Gastrocnemius medialis (tissue), 4 donors: ENCODE data around the gene MYL3. TPM values are rescaled to one million over a fixed set of nuclear protein-coding genes. Genes with fewer than 3 reads are reported as not detected.
"Not testable (repeated sequence)": the region's sequence is repeated elsewhere in the genome, so short reads cannot be mapped to it uniquely, and the experiment has no call there.

Source experiments
- ATAC-seq, 2 donors: fragments of 150-250 bp; one replicate each; pipeline ENCODE4 v1.9.1; 2016
- DNase-seq, 2 donors: peaks; one replicate each; pipeline ENCODE4 v3.0.0-alpha.2; 2019
- H3K27ac ChIP-seq, 4 donors: fragments of 200-600 bp; sonication (generic); 1 replicate in 1 of 4; 2 replicates in 3 of 4; pipeline ENCODE4 v1.5.1; 2016 to 2018; ENCODE audit warnings: mild to moderate bottlenecking in 2 of 4, moderate library complexity in 1 of 4
- H3K27me3 ChIP-seq, 3 donors: fragments of 200-600 bp; sonication (generic) in 2 of 3; 1 replicate in 1 of 3; 2 replicates in 2 of 3; pipeline versions ENCODE4 v1.5.1 to v1.6.0; 2016 to 2019; ENCODE audit warnings: mild to moderate bottlenecking in 1 of 3, moderate library complexity in 1 of 3
- H3K36me3 ChIP-seq, 2 donors: fragments of 200-600 bp; sonication (generic) in 1 of 2; one replicate each; pipeline ENCODE4 v1.5.1; 2017 to 2018
- H3K4me1 ChIP-seq, 2 donors: fragments of 200-600 bp; sonication (generic) in 1 of 2; one replicate each; pipeline ENCODE4 v1.5.1; 2016 to 2017; ENCODE audit warnings: mild to moderate bottlenecking in 2 of 2
- H3K4me3 ChIP-seq, 4 donors: fragments of 200-600 bp; sonication (generic) in 3 of 4; 1 replicate in 1 of 4; 2 replicates in 3 of 4; pipeline ENCODE4 v1.5.1; 2016 to 2019; ENCODE audit warnings: mild to moderate bottlenecking in 2 of 4
- H3K9me3 ChIP-seq, 3 donors: fragments of 200-600 bp; sonication (generic) in 2 of 3; 1 replicate in 1 of 3; 2 replicates in 2 of 3; pipeline ENCODE4 v1.5.1; 2016 to 2019
- POLR2A ChIP-seq, 2 donors: fragments of 450-650 bp; IDR thresholded peaks; one replicate each; pipeline ENCODE4 v1.6.1; 2017; ENCODE audit warnings: antibody characterized with exemption in 2 of 2, mild to moderate bottlenecking in 2 of 2, moderate library complexity in 2 of 2
- in situ Hi-C, 4 donors: fragments of 200-750 bp; cut with MboI; loops; one replicate each; pipeline versions ENCODE4 v1.15.0 to v1.8.0; 2017; ENCODE audit warnings: low sequenced_read_pairs in 4 of 4
- intact Hi-C: fragments of 100-400 bp; cut with DNase I; formaldehyde crosslinking; loops from one replicate; pipeline ENCODE4 v1.15.1; 2023; ENCODE audit warnings: low total_unique reads
- total RNA-seq, 4 donors: library from RNA; depleted of rRNA; stranded (reverse); fragments of >200 nt; gene quantifications; one replicate each; pipeline versions ENCODE4 v1.1.0 to v1.2.3, GENCODE V29; 2016
- TF ChIP-seq, protein P1 (sequence below), 5 experiments: fragments of 450-650 bp in 3 of 5; fragments of 200-600 bp in 2 of 5; sonication (generic) in 2 of 5; IDR thresholded peaks in 4 of 5; conservative IDR thresholded peaks in 1 of 5; 1 replicate in 4 of 5; 2 replicates in 1 of 5; pipeline ENCODE4 v1.5.1; 2016 to 2019; ENCODE audit warnings: antibody characterized with exemption in 5 of 5, mild to moderate bottlenecking in 3 of 5, moderate library complexity in 3 of 5

MYL3 gene
- total RNA-seq, result 100 to 1,000 TPM in 2 of 4 donors, 10 to 100 TPM in 2; 42.5 to 544 (median 281) TPM

DNA sequence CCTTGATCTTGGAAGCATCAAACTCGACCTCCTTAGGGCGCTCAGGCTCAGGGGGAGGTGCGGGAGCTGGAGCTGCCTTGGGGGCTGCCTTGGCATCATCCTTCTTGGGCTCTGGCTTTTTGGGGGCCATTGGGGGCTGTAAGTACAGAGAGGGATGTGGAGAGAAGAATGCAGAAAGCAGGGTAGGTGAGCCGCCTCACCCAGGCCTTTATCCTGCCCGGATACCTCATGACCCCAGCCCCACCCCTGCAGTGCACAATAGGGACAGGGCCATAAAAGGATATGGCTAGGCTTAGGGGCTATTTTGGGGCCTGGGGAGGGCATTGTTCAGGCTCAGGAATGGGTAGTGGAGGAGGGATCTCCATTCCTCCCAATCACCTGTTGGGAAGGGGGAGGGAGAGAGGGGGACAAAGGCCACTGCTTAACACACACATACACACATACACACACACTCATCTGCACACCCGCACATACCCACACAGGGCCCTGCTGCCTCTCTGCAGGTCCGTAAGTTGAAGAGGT lies at the start of gene MYL3:
TSS of gene MYL3 (minus strand) at position 184 of the 522 bp plus-strand sequence. CDS start at position 130, 54 bp downstream.
- H3K27ac ChIP-seq, result peak within 1 kb of the TSS; percentile 68 to 89 (median 72)
- peak in 1 of 2 donors; percentile 24 for DNase-seq
- no peak for ATAC-seq
- in situ Hi-C loops, result no loop called here
- intact Hi-C loops, result loop anchor here (10.0 kb wide), 1 partner anchor 299 kb away; the partner anchor contains the start of gene LRRC2
- H3K27me3 ChIP-seq, result no peaks in the 10 kb centered on the region
- peak within 1 kb of the TSS in 1 of 4 donors; percentile 26 for H3K4me3 ChIP-seq
- no peaks in the 10 kb centered on the region for H3K36me3 ChIP-seq
- no peaks in the 10 kb centered on the region for H3K9me3 ChIP-seq
- H3K4me1 ChIP-seq, result peaks cover 43 to 64% of the 10 kb centered on the region in 2 donors
- peak in 1 of 2 donors; percentile 35 for TF ChIP-seq POLR2A (IDR thresholded peaks at IDR 0.05)
- TF ChIP-seq, protein P1, sequence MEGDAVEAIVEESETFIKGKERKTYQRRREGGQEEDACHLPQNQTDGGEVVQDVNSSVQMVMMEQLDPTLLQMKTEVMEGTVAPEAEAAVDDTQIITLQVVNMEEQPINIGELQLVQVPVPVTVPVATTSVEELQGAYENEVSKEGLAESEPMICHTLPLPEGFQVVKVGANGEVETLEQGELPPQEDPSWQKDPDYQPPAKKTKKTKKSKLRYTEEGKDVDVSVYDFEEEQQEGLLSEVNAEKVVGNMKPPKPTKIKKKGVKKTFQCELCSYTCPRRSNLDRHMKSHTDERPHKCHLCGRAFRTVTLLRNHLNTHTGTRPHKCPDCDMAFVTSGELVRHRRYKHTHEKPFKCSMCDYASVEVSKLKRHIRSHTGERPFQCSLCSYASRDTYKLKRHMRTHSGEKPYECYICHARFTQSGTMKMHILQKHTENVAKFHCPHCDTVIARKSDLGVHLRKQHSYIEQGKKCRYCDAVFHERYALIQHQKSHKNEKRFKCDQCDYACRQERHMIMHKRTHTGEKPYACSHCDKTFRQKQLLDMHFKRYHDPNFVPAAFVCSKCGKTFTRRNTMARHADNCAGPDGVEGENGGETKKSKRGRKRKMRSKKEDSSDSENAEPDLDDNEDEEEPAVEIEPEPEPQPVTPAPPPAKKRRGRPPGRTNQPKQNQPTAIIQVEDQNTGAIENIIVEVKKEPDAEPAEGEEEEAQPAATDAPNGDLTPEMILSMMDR (IDR thresholded peaks at IDR 0.05 in 4 of 5, conservative IDR thresholded peaks at IDR 0.05 in 1 of 5), result no peak

DNA sequence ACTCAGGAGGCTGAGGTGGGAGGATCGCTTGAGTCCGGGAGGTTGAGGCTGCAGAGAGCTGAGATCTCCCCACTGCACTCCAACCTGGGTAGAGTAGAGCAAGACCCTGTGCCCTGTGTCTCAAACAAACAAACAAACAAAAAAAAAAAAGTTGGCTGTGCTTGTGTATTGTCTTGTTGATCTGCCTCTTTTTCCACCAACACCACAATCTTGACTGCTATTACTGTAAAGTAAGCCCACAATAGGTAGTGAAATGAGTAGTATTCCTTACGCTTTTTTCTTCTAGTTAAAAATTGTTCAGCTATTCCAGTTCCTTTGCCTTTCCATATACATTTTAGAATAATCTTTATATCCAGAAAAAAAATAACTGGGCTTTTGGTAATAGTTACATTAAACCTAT lies 49.7 kb upstream of the MYL3 start:
- no peak overlapping the region for H3K27ac ChIP-seq
- intact Hi-C loops (no loop called here), in situ Hi-C loops (loop anchor here in 3 of 4 donors (5.0 to 10.0 kb wide), 3 partner anchors 72 to 211 kb away; partner anchors contain the start of genes PRSS50 (in 2 of the 3) and TMIE (in 1 of the 3))
- H3K4me1 ChIP-seq, result peaks cover 20% of the 10 kb centered on the region in 2 donors
- TF ChIP-seq POLR2A (IDR thresholded peaks at IDR 0.05), result no peak
- TF ChIP-seq, protein P1 (IDR thresholded peaks at IDR 0.05 in 4 of 5, conservative IDR thresholded peaks at IDR 0.05 in 1 of 5), result no peak
- no peaks in the 10 kb centered on the region for H3K27me3 ChIP-seq
- peaks cover 0 to 12% of the 10 kb centered on the region in 2 donors for H3K36me3 ChIP-seq
- no peaks in the 10 kb centered on the region for H3K9me3 ChIP-seq
- DNase-seq (no peak), ATAC-seq (no peak)
- H3K4me3 ChIP-seq, result no peak overlapping the region

DNA sequence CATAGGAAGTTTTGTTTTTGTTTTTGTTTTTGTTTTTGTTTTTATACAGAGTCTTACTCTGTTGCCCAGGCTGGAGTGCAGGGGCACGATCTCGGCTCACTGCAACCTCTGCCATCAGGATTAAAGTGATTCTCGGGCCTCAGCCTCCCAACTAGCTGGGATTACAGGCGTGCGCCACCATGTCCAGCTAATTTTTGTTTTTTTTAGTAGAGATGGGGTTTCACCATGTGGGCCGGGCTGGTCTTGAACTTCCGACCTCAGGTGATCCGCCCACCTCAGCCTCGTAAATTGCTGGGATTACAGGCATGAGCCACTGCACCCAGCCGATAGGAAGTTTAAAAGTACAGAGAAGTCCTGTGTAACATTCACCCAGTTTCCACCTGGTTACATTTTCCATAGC lies 47.7 kb upstream of the MYL3 start:
- peaks cover 20% of the 10 kb centered on the region in 2 donors for H3K4me1 ChIP-seq
- ATAC-seq, H3K27me3 ChIP-seq, H3K9me3 ChIP-seq, H3K4me3 ChIP-seq, DNase-seq, H3K27ac ChIP-seq, intact Hi-C loops, H3K36me3 ChIP-seq: not testable (repeated sequence)
- in situ Hi-C loops, result loop anchor here in 3 of 4 donors (5.0 to 10.0 kb wide), 3 partner anchors 74 to 209 kb away; partner anchors contain the start of genes PRSS50 (in 2 of the 3) and TMIE (in 1 of the 3)

DNA sequence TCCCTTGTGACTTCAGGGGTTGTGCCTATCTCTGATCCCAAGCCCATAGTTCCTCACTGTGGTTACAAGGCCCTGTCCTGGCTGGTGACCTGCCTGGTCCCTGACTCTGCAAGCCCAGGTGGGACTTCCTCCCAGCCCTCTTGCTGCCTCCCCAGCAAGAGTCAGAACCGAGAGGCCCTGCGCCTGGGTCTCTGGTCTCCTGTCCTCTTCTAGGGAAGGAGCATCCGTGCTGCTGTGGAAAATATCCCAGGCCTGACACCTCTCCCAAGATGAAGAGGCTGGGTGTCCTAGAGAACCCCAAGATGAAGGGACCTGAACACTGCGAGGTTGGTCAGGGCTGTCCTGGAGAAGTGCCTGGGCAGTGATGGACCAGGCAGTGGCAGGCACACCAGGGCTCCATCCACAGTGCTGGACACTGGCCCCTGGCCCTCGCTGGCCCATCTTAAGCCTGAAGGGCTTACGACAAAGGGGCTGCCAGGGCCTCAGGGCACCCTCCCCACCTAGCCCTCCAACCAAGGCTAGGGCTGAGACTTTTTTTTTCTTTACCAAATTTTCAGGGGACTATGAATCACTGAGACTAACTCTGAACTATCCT lies 47.0 kb upstream of the MYL3 start:
- no peak for TF ChIP-seq POLR2A (IDR thresholded peaks at IDR 0.05)
- TF ChIP-seq, protein P1 (IDR thresholded peaks at IDR 0.05 in 4 of 5, conservative IDR thresholded peaks at IDR 0.05 in 1 of 5), result no peak
- Histone ChIP-seq H3K4me1 (peaks cover 15 to 20% of the 10 kb centered on the region in 2 donors), H3K4me3 (no peak overlapping the region), H3K27ac (no peak overlapping the region), H3K36me3 (no peaks in the 10 kb centered on the region), H3K9me3 (no peaks in the 10 kb centered on the region), H3K27me3 (no peaks in the 10 kb centered on the region)
- ATAC-seq (no peak), DNase-seq (no peak)
- in situ Hi-C loops (loop anchor here in 3 of 4 donors (5.0 to 10.0 kb wide), 3 partner anchors 75 to 208 kb away; partner anchors contain the start of genes PRSS50 (in 2 of the 3) and TMIE (in 1 of the 3)), intact Hi-C loops (no loop called here)
